ENCODE measurements around the gene DDX53. TPM values are rescaled to one million over a fixed set of nuclear protein-coding genes. Genes with fewer than 3 reads are reported as not detected.

Gene DDX53
- total RNA-seq, result not detected in 2 replicates

DNA sequence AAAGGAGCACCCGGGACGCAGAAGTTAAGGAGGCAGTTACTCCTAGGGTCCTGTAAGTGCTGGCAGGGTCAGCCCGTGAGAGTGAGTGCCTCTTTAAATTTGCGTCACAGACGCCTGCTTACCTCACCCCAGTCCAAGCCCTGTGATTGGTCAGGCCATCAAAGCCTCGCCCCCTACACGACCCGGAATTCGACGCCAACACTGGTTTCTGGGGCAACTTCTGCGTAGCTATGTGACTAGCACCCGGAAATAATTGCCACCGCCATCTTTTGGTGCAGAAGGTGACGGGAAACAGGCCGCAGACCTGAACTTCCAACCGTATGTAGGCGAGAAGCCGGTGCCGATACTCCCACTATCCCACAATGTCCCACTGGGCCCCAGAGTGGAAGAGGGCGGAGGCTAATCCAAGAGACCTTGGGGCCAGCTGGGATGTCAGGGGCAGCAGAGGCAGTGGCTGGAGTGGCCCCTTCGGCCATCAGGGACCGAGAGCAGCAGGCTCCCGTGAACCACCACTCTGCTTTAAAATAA lies at the start of gene DDX53:
TSS of gene DDX53 (plus strand) at position 265 of the 528 bp plus-strand sequence. CDS start at position 363, 98 bp downstream.

